Smooth muscle cell (in vitro differentiated cells): ENCODE results near the gene PTPRB. TPM values are rescaled to one million over a fixed set of nuclear protein-coding genes. Genes with fewer than 3 reads are reported as not detected.

ENCODE experiments used
- DNase-seq: peaks from one replicate; lab custom pipeline; 2025; ENCODE audit not compliant: unreplicated experiment; lab: John Stamatoyannopoulos, UW
- H2AFZ ChIP-seq: fragments of 200-600 bp; sonication (generic); 2 replicates; pipeline ENCODE4 v1.6.0; 2016; ENCODE audit warnings: antibody characterized with exemption, low read depth, mild to moderate bottlenecking
- H3F3A ChIP-seq: fragments of 200-600 bp; sonication (generic); 2 replicates; pipeline ENCODE4 v1.6.0; 2017; ENCODE audit warnings: antibody characterized with exemption, low read depth
- H3K27ac ChIP-seq: fragments of 200-600 bp; sonication (generic); 2 replicates; pipeline ENCODE4 v1.5.1; 2016; ENCODE audit warnings: low read depth, mild to moderate bottlenecking
- H3K27me3 ChIP-seq: fragments of 200-600 bp; sonication (generic); 2 replicates; pipeline ENCODE4 v1.6.1; 2016; ENCODE audit warnings: low read depth, mild to moderate bottlenecking
- H3K36me3 ChIP-seq: fragments of 200-600 bp; sonication (generic); 2 replicates; pipeline ENCODE4 v1.5.1; 2016; ENCODE audit warnings: low read depth
- H3K4me1 ChIP-seq: fragments of 200-600 bp; sonication (generic); 2 replicates; pipeline ENCODE4 v1.5.1; 2016; ENCODE audit warnings: low read depth
- H3K4me2 ChIP-seq: fragments of 200-600 bp; sonication (generic); 2 replicates; pipeline ENCODE4 v1.6.0; 2016; ENCODE audit warnings: mild to moderate bottlenecking
- H3K4me3 ChIP-seq: fragments of 200-600 bp; sonication (generic); 2 replicates; pipeline ENCODE4 v1.5.1; 2016; ENCODE audit warnings: mild to moderate bottlenecking
- H3K79me2 ChIP-seq: fragments of 200-600 bp; sonication (generic); 2 replicates; pipeline ENCODE4 v1.6.0; 2016; ENCODE audit warnings: low read depth, mild to moderate bottlenecking
- H3K9ac ChIP-seq: fragments of 200-600 bp; sonication (generic); 2 replicates; pipeline ENCODE4 v1.6.0; 2016; ENCODE audit warnings: low read depth
- H3K9me3 ChIP-seq: fragments of 200-600 bp; sonication (generic); replicated peaks from 2 replicates; pipeline ENCODE4 v1.5.1; 2016; ENCODE audit warnings: low read depth
- H4K20me1 ChIP-seq: fragments of 200-600 bp; sonication (generic); 2 replicates; pipeline ENCODE4 v1.6.0; 2016; ENCODE audit warnings: low read depth
- CTCF ChIP-seq: fragments of 200-600 bp; sonication (generic); IDR thresholded peaks from 2 replicates; pipeline ENCODE4 v1.5.1; 2017; ENCODE audit warnings: borderline replicate concordance, mild to moderate bottlenecking, antibody characterized with exemption; ENCODE audit not compliant: insufficient read depth, poor library complexity, severe bottlenecking
- WGBS: methylation state at CpG from one replicate; pipeline ENCODE4 v1.1.7; 2016; ENCODE audit warnings: low lambda C conversion rate; 5-methylcytosine and 5-hydroxymethylcytosine counted together
- polyA plus RNA-seq: library from polyadenylated mRNA; unstranded; fragments of >200 nt; fragmentation: Nextera tagmentation; extraction: Ambion mirVana; gene quantifications from 2 replicates; pipeline ENCODE4 v1.2.1, GENCODE V29; 2016
- total RNA-seq: library from RNA; depleted of rRNA; stranded (reverse); fragments of >200 nt; gene quantifications from 2 replicates; pipeline ENCODE4 v1.2.3, GENCODE V29; 2014

PTPRB gene
- total RNA-seq (0.58 and 7.3 TPM in 2 replicates), polyA plus RNA-seq (0.56 and 0.76 TPM in 2 replicates)

GRCh38 chr12:70637303-70638085 lies at the start of gene PTPRB:
Gene PTPRB (minus strand): TSS chr12:70637429. CDS start chr12:70637395, 34 bp downstream.
- no peak within 1 kb of the TSS for H3K4me3 ChIP-seq
- no peaks in the 10 kb centered on the region for H3K36me3 ChIP-seq
- H3K4me1 ChIP-seq, result no peaks in the 10 kb centered on the region
- DNase-seq, result no peak
- no peaks in the 10 kb centered on the region for H3K27me3 ChIP-seq
- H3K9ac ChIP-seq, result no peak within 1 kb of the TSS
- no peaks in the 10 kb centered on the region for H3K9me3 ChIP-seq
- H3K27ac ChIP-seq, result no peak within 1 kb of the TSS
- no peak within 1 kb of the TSS for H3K4me2 ChIP-seq
- no peaks in the 10 kb centered on the region for H4K20me1 ChIP-seq
- no peak within 1 kb of the TSS for H2AFZ ChIP-seq
- WGBS, result 84% methylated on average over 6 of the region's 6 CpGs
- no peak for TF ChIP-seq CTCF
- H3F3A ChIP-seq, result no peaks in the 10 kb centered on the region
- H3K79me2 ChIP-seq, result no peaks in the 10 kb centered on the region

- H4K20me1 ChIP-seq, result no peaks in the 10 kb centered on the region
- H3K27me3 ChIP-seq, result no peaks in the 10 kb centered on the region
- H3K4me1 ChIP-seq, result no peaks in the 10 kb centered on the region
- H3K4me2 ChIP-seq, result no peak overlapping the region
- no peaks in the 10 kb centered on the region for H3K79me2 ChIP-seq
- no peak for TF ChIP-seq CTCF
- no peak for DNase-seq
- H3K27ac ChIP-seq, result no peak overlapping the region
- H3F3A ChIP-seq, result no peaks in the 10 kb centered on the region
- H3K36me3 ChIP-seq, result no peaks in the 10 kb centered on the region
- H3K9ac ChIP-seq, result no peak overlapping the region
- no peak overlapping the region for H2AFZ ChIP-seq
- H3K4me3 ChIP-seq, result no peak overlapping the region
- 57% methylated on average over 1 of the region's 1 CpG for WGBS
- no peaks in the 10 kb centered on the region for H3K9me3 ChIP-seq
These were observed 49.7 kb upstream of the PTPRB start for GRCh38 chr12:70686907-70687306.

- no peak overlapping the region for H2AFZ ChIP-seq
- no peak overlapping the region for H3K4me2 ChIP-seq
- 68% methylated on average over 2 of the region's 2 CpGs for WGBS
- H3K36me3 ChIP-seq, result no peaks in the 10 kb centered on the region
- H3F3A ChIP-seq, result no peaks in the 10 kb centered on the region
- H3K4me1 ChIP-seq, result no peaks in the 10 kb centered on the region
- H3K4me3 ChIP-seq, result no peak overlapping the region
- no peak overlapping the region for H3K27ac ChIP-seq
- no peaks in the 10 kb centered on the region for H3K9me3 ChIP-seq
- no peaks in the 10 kb centered on the region for H3K27me3 ChIP-seq
- H3K9ac ChIP-seq, result no peak overlapping the region
- TF ChIP-seq CTCF, result no peak
- no peaks in the 10 kb centered on the region for H3K79me2 ChIP-seq
- H4K20me1 ChIP-seq, result no peaks in the 10 kb centered on the region
- no peak for DNase-seq
These were observed 49.1 kb upstream of the PTPRB start for GRCh38 chr12:70686299-70686698.

- H3K36me3 ChIP-seq, result no peaks in the 10 kb centered on the region
- no peaks in the 10 kb centered on the region for H3K9me3 ChIP-seq
- no peak overlapping the region for H3K9ac ChIP-seq
- no peak overlapping the region for H3K4me3 ChIP-seq
- WGBS, result 95% methylated on average over 3 of the region's 3 CpGs
- H3K27me3 ChIP-seq, result no peaks in the 10 kb centered on the region
- no peak for DNase-seq
- no peaks in the 10 kb centered on the region for H4K20me1 ChIP-seq
- H3K79me2 ChIP-seq, result no peaks in the 10 kb centered on the region
- no peak overlapping the region for H3K27ac ChIP-seq
- TF ChIP-seq CTCF, result no peak
- no peaks in the 10 kb centered on the region for H3F3A ChIP-seq
- no peak overlapping the region for H3K4me2 ChIP-seq
- no peak overlapping the region for H2AFZ ChIP-seq
- no peaks in the 10 kb centered on the region for H3K4me1 ChIP-seq
These were observed 46.7 kb upstream of the PTPRB start for GRCh38 chr12:70683976-70684375.
